Suprapubic skin (tissue), 4 donors: Measurements from ENCODE around the gene TMEM132D. TPM values are rescaled to one million over a fixed set of nuclear protein-coding genes. Genes with fewer than 3 reads are reported as not detected.

Experiments used
- DNase-seq, 2 donors: peaks; one replicate each; pipeline ENCODE4 v3.0.0-alpha.2; 2019; ENCODE audit warnings: low spot score in 2 of 2
- H3K27ac ChIP-seq: fragments of 200-600 bp; sonication (generic); one replicate; pipeline ENCODE4 v1.5.1; 2019
- H3K27me3 ChIP-seq: fragments of 200-600 bp; sonication (generic); one replicate; pipeline ENCODE4 v1.5.1; 2019
- H3K36me3 ChIP-seq: fragments of 200-600 bp; sonication (generic); one replicate; pipeline ENCODE4 v1.5.1; 2019
- H3K4me1 ChIP-seq: fragments of 200-600 bp; sonication (generic); one replicate; pipeline ENCODE4 v1.5.1; 2019
- H3K4me3 ChIP-seq: fragments of 200-600 bp; sonication (generic); one replicate; pipeline ENCODE4 v1.5.1; 2019; ENCODE audit warnings: mild to moderate bottlenecking
- H3K9me3 ChIP-seq: fragments of 200-600 bp; sonication (generic); one replicate; pipeline ENCODE4 v1.5.1; 2019
- EP300 ChIP-seq: sonication (generic); formaldehyde crosslinking; IDR thresholded peaks from one replicate; pipeline ENCODE4 v1.6.1; 2017; ENCODE audit warnings: antibody characterized with exemption
- POLR2A ChIP-seq, 2 donors: fragments of 450-650 bp; IDR thresholded peaks; one replicate each; pipeline ENCODE4 v1.6.1; 2017; ENCODE audit warnings: antibody characterized with exemption in 2 of 2, mild to moderate bottlenecking in 2 of 2, moderate library complexity in 2 of 2
- POLR2AphosphoS5 ChIP-seq, 3 donors: sonication (generic); formaldehyde crosslinking; IDR thresholded peaks; one replicate each; pipeline ENCODE4 v1.6.1; 2017; ENCODE audit warnings: antibody characterized with exemption in 3 of 3
- WGBS: methylation state at CpG from one replicate; pipeline ENCODE4 v1.1.5; 2018; 5-methylcytosine and 5-hydroxymethylcytosine counted together
- total RNA-seq, 4 donors: library from RNA; depleted of rRNA; stranded (reverse); fragments of >200 nt; gene quantifications; one replicate each; pipeline ENCODE4 v1.1.0, GENCODE V29; 2016
- TF ChIP-seq, protein P1 (sequence below), 2 donors: fragments of 200-600 bp in 1 of 2; fragments of 450-650 bp in 1 of 2; sonication (generic) in 1 of 2; IDR thresholded peaks; one replicate each; pipeline ENCODE4 v1.5.1; 2016 to 2019; ENCODE audit warnings: antibody characterized with exemption in 2 of 2, mild to moderate bottlenecking in 1 of 2, moderate library complexity in 1 of 2

The TMEM132D gene
- total RNA-seq, 4 donors from 2014 or later, result 0.10 to 0.64 TPM; not detected in 2

DNA sequence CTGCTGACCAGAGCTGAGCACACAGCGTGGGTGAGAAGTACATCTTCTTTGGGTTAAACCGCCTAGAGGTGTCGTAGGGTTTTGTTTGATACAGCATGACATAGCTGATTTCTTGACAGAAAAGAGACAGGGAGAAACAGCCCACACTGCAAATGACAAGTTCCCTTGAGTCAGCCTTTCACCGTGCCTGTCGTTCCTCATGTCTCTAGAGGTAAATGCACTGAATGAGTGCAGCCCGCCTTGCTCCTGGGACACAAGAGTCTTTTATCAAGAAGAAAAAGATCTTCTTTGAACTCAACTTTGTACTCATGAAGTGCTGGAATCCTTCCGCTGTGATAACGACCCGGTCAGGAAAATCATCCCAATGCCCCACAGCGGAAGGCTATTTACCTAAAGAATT is 77.6 kb downstream of the TMEM132D start:
- Histone ChIP-seq H3K4me1 (no peaks in the 10 kb centered on the region), H3K36me3 (no peaks in the 10 kb centered on the region), H3K9me3 (no peaks in the 10 kb centered on the region), H3K4me3 (no peak overlapping the region), H3K27me3 (no peaks in the 10 kb centered on the region), H3K27ac (no peak overlapping the region)
- DNase-seq, result no peak
- 80% methylated on average over 10 of the region's 10 CpGs for WGBS
- TF ChIP-seq EP300 (no peak), POLR2A (IDR thresholded peaks at IDR 0.05) (no peak), POLR2AphosphoS5 (IDR thresholded peaks at IDR 0.05) (no peak)
- TF ChIP-seq, protein P1, sequence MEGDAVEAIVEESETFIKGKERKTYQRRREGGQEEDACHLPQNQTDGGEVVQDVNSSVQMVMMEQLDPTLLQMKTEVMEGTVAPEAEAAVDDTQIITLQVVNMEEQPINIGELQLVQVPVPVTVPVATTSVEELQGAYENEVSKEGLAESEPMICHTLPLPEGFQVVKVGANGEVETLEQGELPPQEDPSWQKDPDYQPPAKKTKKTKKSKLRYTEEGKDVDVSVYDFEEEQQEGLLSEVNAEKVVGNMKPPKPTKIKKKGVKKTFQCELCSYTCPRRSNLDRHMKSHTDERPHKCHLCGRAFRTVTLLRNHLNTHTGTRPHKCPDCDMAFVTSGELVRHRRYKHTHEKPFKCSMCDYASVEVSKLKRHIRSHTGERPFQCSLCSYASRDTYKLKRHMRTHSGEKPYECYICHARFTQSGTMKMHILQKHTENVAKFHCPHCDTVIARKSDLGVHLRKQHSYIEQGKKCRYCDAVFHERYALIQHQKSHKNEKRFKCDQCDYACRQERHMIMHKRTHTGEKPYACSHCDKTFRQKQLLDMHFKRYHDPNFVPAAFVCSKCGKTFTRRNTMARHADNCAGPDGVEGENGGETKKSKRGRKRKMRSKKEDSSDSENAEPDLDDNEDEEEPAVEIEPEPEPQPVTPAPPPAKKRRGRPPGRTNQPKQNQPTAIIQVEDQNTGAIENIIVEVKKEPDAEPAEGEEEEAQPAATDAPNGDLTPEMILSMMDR (IDR thresholded peaks at IDR 0.05), result no peak

DNA sequence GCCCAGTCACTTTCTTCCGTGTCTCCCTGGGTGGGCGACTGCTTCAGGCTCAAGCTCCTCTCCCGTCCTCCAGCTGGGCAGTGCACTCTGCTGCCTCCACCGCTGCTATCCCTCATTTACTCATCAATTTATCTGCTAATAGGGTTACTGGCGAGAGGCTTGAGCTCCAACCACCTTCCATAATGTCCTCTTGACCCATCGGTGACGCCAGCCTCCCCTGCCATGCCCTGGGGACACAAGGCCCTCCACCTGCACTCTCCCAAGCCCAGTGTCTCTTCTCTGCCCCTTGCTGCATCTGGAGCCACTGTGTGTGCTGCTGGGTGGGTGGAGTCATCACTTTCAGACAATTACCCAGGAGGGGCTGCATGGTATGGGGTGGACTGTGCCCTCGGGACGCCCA is 78.5 kb downstream of the TMEM132D start:
- Histone ChIP-seq H3K4me1 (no peaks in the 10 kb centered on the region), H3K27me3 (no peaks in the 10 kb centered on the region), H3K9me3 (no peaks in the 10 kb centered on the region), H3K27ac (no peak overlapping the region), H3K4me3 (no peak overlapping the region), H3K36me3 (no peaks in the 10 kb centered on the region)
- no peak for TF ChIP-seq POLR2A (IDR thresholded peaks at IDR 0.05)
- TF ChIP-seq, protein P1 (IDR thresholded peaks at IDR 0.05), result no peak
- no peak for TF ChIP-seq EP300
- no peak for TF ChIP-seq POLR2AphosphoS5 (IDR thresholded peaks at IDR 0.05)
- 51% methylated on average over 8 of the region's 9 CpGs for WGBS
- no peak for DNase-seq

DNA sequence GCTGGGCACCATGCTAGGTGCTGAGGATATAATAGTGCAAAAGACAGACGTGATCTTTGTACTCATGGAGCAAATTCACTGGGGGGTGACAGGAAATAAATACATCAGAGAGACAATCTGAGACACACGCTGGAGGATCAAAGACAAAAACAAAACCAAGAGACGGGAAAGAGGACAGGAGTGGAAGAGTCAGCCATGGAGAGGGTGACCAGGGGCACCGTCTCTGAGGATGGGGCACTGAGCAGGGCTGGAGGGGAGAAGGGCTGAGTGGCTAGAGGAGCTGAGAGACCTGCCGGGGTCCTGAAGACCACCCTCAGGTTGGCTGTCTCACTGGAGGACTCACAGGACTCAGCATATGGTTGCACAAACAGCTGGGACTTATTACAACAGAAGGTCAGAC is 81.9 kb downstream of the TMEM132D start:
- Histone ChIP-seq H3K9me3 (no peaks in the 10 kb centered on the region), H3K27me3 (no peaks in the 10 kb centered on the region), H3K4me1 (no peaks in the 10 kb centered on the region), H3K36me3 (no peaks in the 10 kb centered on the region), H3K4me3 (no peak overlapping the region), H3K27ac (no peak overlapping the region)
- no peak for DNase-seq
- TF ChIP-seq, protein P1 (IDR thresholded peaks at IDR 0.05), result no peak
- no peak for TF ChIP-seq POLR2A (IDR thresholded peaks at IDR 0.05)
- no peak for TF ChIP-seq POLR2AphosphoS5 (IDR thresholded peaks at IDR 0.05)
- TF ChIP-seq EP300, result no peak
- WGBS, result 73% methylated on average over 5 of the region's 5 CpGs

DNA sequence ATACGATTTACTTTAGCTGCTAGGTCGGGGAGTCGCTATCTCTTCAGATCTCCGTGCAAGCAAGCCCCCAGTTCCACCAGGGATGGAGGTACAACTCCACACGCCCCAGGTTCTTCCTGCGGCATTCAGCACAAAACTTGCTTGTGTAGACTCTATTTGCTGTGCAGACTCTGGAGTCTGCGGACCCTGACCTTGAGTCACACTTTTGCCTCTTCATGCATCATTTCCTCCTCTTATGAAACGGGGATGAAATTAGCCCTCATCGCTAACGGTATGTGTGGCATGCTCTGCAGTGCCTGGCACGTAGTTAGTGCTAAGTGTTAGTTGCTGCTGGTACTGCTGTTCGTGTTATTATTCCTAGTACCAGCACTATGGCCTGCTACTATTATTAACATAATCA is 84.4 kb downstream of the TMEM132D start:
- Histone ChIP-seq H3K27ac (no peak overlapping the region), H3K27me3 (no peaks in the 10 kb centered on the region), H3K9me3 (no peaks in the 10 kb centered on the region), H3K4me3 (no peak overlapping the region), H3K4me1 (no peaks in the 10 kb centered on the region), H3K36me3 (no peaks in the 10 kb centered on the region)
- TF ChIP-seq EP300 (no peak), POLR2AphosphoS5 (IDR thresholded peaks at IDR 0.05) (no peak), POLR2A (IDR thresholded peaks at IDR 0.05) (no peak)
- TF ChIP-seq, protein P1 (IDR thresholded peaks at IDR 0.05), result no peak
- WGBS, result 80% methylated on average over 12 of the region's 12 CpGs
- DNase-seq, result no peak

DNA sequence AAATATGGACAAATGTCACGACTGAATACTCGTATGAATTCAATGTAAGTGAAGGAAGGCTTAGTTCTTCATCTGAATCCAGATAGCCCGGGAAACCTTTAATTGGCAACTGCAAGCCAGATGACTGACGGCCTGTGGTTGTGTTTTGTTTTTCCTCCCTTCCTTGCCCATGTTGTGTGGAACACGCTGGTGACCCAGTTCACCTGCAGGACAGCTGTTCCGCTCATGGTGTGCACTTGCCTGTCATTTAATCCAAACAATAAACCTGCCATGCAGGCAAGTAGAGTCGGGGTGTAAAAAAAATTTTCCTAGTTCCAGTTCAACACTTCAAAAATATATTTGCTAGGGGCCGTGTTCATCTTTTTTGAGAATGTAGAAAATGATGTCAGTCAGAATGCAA is 88.0 kb downstream of the TMEM132D start:
- H3K4me1 ChIP-seq, result no peaks in the 10 kb centered on the region
- H3K9me3 ChIP-seq, result peaks cover 4% of the 10 kb centered on the region
- WGBS, result 57% methylated on average over 8 of the region's 8 CpGs
- no peak overlapping the region for H3K4me3 ChIP-seq
- no peaks in the 10 kb centered on the region for H3K36me3 ChIP-seq
- no peaks in the 10 kb centered on the region for H3K27me3 ChIP-seq
- TF ChIP-seq, protein P1 (IDR thresholded peaks at IDR 0.05), result no peak
- TF ChIP-seq POLR2A (IDR thresholded peaks at IDR 0.05) (no peak), POLR2AphosphoS5 (IDR thresholded peaks at IDR 0.05) (no peak)
- DNase-seq, result no peak
- H3K27ac ChIP-seq, result no peak overlapping the region
